Body of pancreas (tissue), 4 donors: Measurements from ENCODE around the gene CHMP1B.

Experiments
- CTCF ChIP-seq, 7 experiments: fragments of 450-650 bp in 4 of 7; fragments of 200-600 bp in 3 of 7; sonication (generic) in 3 of 7; IDR thresholded peaks; one replicate each; pipeline ENCODE4 v1.5.1; 2016 to 2019; ENCODE audit warnings: antibody characterized with exemption in 7 of 7
- POLR2A ChIP-seq, 3 donors: fragments of 450-650 bp; IDR thresholded peaks; one replicate each; pipeline ENCODE4 v1.6.1; 2016; ENCODE audit warnings: antibody characterized with exemption in 3 of 3, mild to moderate bottlenecking in 2 of 3

GRCh38 chr18:11887328-11888128 lies 36.3 kb downstream of the CHMP1B start:
- no peak for TF ChIP-seq CTCF (IDR thresholded peaks at IDR 0.05)
- no peak for TF ChIP-seq POLR2A (IDR thresholded peaks at IDR 0.05)
